AG10803 (cell line): ENCODE results near the gene CTCF.

Experiments
- DNase-seq: peaks from one replicate; pipeline ENCODE4 v3.0.0; 2010; ENCODE audit warnings: low read depth
- H3K4me3 ChIP-seq: 2 replicates; pipeline ENCODE4 v1.5.1; 2011; ENCODE audit warnings: mild to moderate bottlenecking, low read length, control low read depth
- CTCF ChIP-seq: conservative IDR thresholded peaks from 2 replicates; pipeline ENCODE4 v1.5.1; 2011; ENCODE audit warnings: mild to moderate bottlenecking, low read length, control low read depth, inconsistent platforms

CTCF gene

DNA sequence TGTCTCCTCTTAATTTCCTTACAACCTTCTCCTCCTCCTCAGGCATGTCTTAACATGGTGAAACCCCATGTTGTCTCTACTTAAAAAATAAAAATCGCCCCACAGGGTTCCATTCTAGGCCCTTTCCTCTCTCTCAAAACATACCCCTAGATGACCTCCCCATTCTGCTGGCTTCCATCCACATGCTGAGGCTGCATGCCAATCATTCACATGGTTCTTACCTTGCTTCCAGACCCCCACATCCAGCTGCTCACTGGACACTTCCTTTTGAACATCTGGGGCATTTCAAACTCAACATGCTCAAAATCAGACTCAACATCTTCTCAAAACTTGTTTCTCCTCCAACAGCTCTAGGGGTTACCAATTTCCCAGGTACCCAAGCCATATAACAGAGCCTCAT lies 12.4 kb upstream of the CTCF start:
- H3K4me3 ChIP-seq = no peak overlapping the region
- TF ChIP-seq CTCF = no peak
- DNase-seq = no peak

- DNase-seq = no peak
- TF ChIP-seq CTCF = no peak
- H3K4me3 ChIP-seq = no peak overlapping the region
These were observed 11.2 kb upstream of the CTCF start for GRCh38 chr16:67551091-67551490.

DNA sequence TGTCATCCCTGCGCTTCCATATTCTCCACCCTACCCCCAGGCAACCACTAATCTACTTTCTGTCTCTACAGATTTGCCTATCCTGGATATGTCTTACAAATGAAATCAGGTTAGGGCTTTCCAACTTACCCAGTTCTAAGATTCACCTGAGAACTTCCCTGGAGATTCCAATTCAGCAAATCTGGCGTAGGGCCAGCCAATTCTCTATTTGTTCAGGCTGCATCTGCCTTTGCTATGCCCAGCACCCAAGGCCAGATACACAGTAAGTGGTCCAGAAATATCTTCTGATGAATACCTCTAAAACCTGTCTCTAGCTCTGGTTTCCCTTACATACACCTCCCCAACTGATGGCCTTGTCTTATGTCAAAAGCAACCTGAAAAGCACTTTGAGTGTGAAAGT lies 10.4 kb upstream of the CTCF start:
- TF ChIP-seq CTCF = no peak
- H3K4me3 ChIP-seq = no peak overlapping the region
- DNase-seq = no peak

DNA sequence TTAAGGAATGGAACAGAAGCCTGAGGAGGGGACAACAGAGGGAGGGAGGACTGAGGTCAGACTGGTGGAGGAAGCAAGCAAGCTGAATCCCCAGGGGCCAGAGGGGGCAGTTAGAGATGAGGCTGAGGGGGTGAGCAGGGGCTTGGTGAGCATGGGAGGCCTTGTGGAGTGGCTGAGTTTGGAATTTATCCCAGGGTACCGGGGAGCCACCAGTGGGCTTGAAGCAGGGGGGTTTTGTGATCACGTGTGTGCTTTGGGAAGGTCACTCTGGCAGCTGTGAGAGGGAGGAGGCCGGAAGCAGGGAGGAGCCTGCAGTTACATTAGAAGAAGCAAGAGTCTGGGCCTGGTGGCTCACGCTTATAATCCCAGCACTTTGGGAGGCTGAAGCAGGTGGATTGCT lies 9.8 kb upstream of the CTCF start:
- no peak for DNase-seq
- TF ChIP-seq CTCF = no peak
- no peak overlapping the region for H3K4me3 ChIP-seq

DNA sequence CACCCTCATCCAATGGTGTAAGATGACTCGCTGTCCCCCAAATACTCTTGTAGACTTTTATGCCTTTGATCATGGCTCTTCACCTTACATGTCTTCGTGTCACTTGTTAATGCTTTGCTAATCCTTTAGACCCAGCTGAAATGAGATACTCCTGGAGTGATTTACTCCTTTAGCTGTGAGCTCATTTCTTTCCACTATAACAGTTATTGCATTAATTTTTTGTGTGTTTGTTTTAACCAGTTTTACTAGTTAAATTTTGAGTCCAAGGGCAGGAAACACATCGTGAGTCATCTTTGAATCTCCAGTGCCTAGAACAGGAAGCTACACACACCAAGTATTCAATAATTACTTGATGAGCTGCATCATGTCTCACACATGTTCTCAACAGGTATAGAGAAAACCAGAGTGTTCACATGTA lies 6.5 kb upstream of the CTCF start:
- peak; percentile 51 for DNase-seq
- H3K4me3 ChIP-seq = no peak overlapping the region
- no peak for TF ChIP-seq CTCF

DNA sequence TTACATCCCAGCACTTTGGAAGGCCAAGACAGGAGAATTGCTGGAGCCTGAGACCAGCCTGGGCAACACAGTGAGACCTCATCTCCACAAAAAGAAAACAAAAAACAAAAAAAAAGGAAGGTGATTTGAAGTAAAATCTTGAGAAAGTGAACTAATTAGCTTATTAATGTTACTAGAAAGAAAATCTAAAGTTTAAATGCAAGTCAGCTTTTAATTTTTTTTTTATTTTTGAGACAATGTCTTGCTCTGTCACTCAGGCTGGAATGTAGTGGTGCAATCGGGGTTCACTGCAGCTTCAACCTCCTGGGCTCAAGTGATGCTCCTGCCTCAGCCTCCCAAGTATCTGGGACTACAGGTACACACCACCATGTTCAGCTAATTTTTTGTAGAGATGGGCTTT lies 3.5 kb upstream of the CTCF start:
- no peak overlapping the region for H3K4me3 ChIP-seq
- TF ChIP-seq CTCF = no peak
- DNase-seq = no peak

DNA sequence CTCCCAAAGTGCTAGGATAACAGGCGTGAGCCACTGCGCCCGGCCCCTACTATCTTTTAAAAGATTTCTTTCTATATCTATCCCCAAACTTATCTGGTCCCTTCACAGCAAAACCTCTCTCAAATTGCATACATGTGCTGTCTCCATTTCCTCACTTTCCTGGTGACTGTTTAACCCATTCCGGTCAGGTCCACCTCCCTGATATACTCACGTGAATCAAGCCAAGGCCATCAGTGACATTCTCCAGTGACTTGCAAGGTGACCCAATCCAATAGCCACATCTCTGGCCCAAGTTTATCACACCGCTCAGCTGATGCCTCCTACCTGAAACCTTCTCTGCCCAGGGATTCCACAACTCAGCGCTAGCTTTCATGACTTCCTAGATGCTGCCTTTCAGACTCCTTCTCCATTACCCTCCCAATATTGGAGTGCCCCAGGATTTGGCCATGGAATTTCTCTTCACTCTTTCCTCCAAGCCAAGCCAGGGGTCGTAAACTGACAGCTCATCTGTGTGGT lies 1.4 kb upstream of the CTCF start:
- TF ChIP-seq CTCF = no peak
- DNase-seq = no peak
- peak overlapping the region; percentile 75; the same call in 1 of the 2 replicates for H3K4me3 ChIP-seq
